Non-pigmented ciliary epithelial cell (primary cell): ENCODE data around the gene PSMC3IP.

ENCODE experiments used
- DNase-seq: peaks from one replicate; pipeline ENCODE4 v3.0.0-alpha.2; 2010; ENCODE audit warnings: low read depth

The PSMC3IP gene

GRCh38 chr17:42537826-42538451 is 39.6 kb downstream of the PSMC3IP start:
- no peak for DNase-seq

- DNase-seq, result no peak
These were observed 40.2 kb downstream of the PSMC3IP start for GRCh38 chr17:42537156-42537805.

DNA sequence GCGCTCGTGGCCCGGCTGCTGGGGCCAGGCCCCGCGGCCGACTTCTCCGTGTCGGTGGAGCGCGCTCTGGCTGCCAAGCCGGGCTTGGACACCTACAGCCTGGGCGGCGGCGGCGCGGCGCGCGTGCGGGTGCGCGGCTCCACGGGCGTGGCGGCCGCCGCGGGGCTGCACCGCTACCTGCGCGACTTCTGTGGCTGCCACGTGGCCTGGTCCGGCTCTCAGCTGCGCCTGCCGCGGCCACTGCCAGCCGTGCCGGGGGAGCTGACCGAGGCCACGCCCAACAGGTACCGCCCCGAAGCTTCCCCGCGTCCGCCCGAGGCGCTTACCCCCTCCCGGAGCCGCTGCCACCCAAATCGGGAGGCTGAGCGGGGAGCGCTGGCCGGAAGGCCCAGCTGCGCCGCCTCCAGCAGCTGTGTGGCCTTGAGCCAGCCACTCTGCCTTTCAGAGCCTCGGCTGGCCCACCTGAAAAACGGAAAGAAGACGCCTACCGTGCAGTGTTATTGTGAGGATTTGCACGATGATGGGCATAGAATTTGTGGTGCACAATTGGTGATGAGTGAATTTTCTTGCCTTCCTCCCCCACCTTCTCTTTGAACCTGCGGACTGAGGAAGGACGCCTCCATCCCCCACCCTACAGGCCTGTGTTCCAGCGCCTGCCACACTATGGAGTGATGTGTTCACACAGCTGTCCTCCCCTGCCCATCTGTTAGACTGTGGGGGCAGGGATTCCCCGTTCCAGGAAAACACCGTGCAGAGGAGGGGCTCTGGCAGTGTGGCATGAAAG is 41.0 kb downstream of the PSMC3IP start:
- no peak for DNase-seq

DNA sequence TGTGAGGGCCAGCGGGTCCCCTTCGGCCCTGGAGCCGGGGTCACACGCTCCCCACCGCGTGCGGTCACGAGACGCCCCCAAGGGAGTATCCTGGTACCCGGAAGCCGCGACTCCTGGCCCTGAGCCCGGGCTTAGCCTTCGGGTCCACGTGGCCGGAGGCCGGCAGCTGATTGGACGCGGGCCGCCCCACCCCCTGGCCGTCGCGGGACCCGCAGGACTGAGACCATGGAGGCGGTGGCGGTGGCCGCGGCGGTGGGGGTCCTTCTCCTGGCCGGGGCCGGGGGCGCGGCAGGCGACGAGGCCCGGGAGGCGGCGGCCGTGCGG is 41.5 kb downstream of the PSMC3IP start, which contains the start of gene NAGLU:
Gene NAGLU (plus strand): TSS at position 194 of the 324 bp plus-strand sequence. CDS start 32 bp downstream, at position 226.
- DNase-seq, result no peak

GRCh38 chr17:42535155-42536047 is 42.1 kb downstream of the PSMC3IP start:
- DNase-seq, result no peak

GRCh38 chr17:42531455-42532354 is 45.8 kb downstream of the PSMC3IP start:
- DNase-seq, result no peak

GRCh38 chr17:42530952-42531454 is 46.5 kb downstream of the PSMC3IP start:
- DNase-seq, result no peak

- DNase-seq, result no peak
These were observed 48.5 kb downstream of the PSMC3IP start for GRCh38 chr17:42529061-42529460.

DNA sequence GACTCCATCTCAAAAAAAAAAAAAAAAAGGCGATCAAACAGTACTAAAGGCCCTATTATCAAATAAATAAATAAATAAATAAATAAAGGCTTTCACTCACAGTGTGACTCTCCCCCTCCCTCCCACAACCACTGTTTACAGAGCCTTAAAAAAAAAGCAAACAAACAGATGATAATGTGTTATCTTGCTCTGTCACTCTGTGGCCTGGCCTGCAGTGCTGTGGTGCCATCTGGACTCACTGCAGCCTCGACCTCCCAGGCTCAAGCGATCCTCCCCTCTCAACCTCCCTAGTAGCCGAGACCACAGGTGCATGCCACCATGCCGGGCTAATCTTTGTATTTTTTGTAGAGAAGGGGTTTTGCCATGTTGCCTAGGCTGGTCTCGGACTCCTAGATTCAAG is 49.6 kb downstream of the PSMC3IP start:
- no peak for DNase-seq

DNA sequence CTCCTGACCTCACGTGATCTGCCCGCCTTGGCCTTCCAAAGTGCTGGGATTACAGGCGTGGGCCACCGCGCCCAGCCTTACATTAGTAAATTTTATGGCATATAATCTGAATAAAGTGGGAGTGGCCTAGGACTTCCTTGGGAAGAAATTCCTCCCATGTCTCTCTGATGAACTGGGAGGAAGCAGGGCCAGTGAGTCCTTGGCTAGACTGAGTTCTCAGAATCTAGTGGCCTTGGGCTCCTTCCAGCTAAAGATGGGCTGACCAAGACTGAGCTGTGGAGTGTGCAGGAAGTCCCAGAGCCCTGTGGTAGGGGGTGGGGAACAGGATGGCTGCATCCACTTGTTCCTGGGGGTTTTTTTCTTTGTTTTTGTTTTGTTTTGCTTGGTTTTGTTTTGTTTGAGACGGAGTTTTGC is 51.5 kb downstream of the PSMC3IP start:
- no peak for DNase-seq

DNA sequence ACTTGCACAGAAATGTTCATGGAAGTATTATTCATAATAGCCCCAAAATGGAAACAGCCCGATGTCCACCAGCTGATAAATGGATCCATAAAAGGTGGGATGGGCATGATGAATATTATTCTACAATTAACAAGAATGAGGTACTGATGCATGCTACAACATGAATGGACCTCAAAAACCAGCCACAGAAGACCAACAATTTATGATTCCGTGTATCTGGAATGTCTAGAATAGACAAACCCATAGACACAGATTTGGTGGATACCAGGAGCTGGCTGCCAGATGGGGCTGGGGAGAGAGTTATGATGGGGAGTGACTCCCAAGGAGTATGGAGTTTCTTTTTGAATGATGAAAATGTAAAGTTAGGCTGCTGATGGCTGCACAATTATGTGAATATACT is 52.3 kb downstream of the PSMC3IP start:
- no peak for DNase-seq

GRCh38 chr17:42522798-42523278 is 54.7 kb downstream of the PSMC3IP start:
- DNase-seq, result no peak
